GM12872 (cell line): ENCODE measurements around the gene HERC4.

ENCODE experiments used
- TF ChIP-seq, protein P1 (sequence below): IDR thresholded peaks from 3 replicates; pipeline ENCODE4 v1.5.1; 2011; ENCODE audit warnings: low read depth, mild to moderate bottlenecking, low read length, moderate library complexity; ENCODE audit not compliant: insufficient read depth

HERC4 gene

DNA sequence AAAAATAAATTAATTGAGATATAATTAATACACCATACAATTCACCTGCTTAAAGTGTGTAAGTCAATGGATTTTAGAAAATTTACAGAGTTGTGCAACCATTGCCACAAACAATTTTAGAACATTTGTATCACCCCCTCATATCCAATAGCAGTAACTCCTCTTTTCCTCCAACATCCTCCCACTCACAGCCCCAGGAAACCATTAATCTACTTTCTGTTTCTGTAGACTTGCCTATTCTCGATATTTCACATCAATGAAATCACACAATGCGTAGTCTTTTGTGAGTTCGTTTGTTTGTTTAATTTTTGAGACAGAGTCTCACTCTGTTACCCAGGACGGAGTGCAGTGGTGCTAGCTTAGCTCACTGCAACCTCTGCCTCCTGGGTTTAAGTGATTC, 13.7 kb upstream of the HERC4 start:
- TF ChIP-seq, protein P1, sequence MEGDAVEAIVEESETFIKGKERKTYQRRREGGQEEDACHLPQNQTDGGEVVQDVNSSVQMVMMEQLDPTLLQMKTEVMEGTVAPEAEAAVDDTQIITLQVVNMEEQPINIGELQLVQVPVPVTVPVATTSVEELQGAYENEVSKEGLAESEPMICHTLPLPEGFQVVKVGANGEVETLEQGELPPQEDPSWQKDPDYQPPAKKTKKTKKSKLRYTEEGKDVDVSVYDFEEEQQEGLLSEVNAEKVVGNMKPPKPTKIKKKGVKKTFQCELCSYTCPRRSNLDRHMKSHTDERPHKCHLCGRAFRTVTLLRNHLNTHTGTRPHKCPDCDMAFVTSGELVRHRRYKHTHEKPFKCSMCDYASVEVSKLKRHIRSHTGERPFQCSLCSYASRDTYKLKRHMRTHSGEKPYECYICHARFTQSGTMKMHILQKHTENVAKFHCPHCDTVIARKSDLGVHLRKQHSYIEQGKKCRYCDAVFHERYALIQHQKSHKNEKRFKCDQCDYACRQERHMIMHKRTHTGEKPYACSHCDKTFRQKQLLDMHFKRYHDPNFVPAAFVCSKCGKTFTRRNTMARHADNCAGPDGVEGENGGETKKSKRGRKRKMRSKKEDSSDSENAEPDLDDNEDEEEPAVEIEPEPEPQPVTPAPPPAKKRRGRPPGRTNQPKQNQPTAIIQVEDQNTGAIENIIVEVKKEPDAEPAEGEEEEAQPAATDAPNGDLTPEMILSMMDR, result no peak

DNA sequence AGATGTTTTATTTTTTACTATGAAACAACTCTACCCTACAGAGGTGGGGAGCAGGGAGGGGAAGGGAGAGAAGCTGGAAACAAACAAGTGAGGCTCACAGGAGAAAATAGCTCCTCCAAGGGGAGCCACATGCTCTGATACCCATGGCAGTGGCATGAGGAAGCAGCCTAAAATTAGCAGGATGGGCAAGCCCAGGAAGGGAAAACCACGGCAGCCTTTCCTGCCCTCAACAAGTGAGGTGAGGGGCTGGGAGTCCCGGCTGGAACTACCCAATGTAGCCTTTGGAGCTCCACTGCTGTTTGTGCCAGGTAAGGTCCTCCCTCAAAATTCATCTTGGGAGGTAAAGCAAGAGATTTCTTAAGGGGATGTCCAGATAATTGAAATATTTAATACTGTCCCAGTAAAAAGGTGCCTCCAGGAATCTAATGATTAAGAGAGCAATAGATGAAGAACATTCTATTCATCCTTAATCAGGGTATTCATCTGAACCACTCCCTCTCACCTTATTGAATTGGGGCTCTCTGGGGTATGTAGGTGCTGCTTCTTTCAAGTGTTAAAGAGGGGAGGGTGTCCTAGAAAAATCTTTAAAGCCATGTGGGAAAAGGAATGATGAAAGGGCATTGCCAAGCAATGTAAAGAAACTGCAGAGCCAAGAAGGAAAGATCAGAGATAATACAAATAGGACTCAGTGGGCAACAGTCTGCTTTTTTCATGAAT, 12.8 kb upstream of the HERC4 start:
- TF ChIP-seq, protein P1, result no peak

- TF ChIP-seq, protein P1, result no peak
Observed at GRCh38 chr10:68086910-68087684, 12.0 kb upstream of the HERC4 start.

GRCh38 chr10:68086011-68086410, 10.9 kb upstream of the HERC4 start:
- TF ChIP-seq, protein P1, result no peak

GRCh38 chr10:68084469-68084868, 9.4 kb upstream of the HERC4 start:
- TF ChIP-seq, protein P1, result no peak

- TF ChIP-seq, protein P1, result no peak
Observed at GRCh38 chr10:68083953-68084352, 8.9 kb upstream of the HERC4 start.

GRCh38 chr10:68082872-68083271, 7.8 kb upstream of the HERC4 start:
- TF ChIP-seq, protein P1, result 0 out of 3 replicates have a peak, but pooled peaks have one; percentile 4
